K562 (cell line): ENCODE measurements around the gene MICAL2. TPM values are rescaled to one million over a fixed set of nuclear protein-coding genes. Genes with fewer than 3 reads are reported as not detected.
A peak's percentile ranks its signal among the peaks of the same experiment; 100 is the strongest.

Experiments used
- FOXA3 ChIP-seq, 2 experiments: fragments of 450-650 bp in 1 of 2; sonication (generic) in 1 of 2; formaldehyde crosslinking; IDR thresholded peaks in 1 of 2; conservative IDR thresholded peaks in 1 of 2; 2 replicates each; pipeline versions ENCODE4 v1.4.0 to v1.8.0; 2020 to 2022; ENCODE audit warnings: mild to moderate bottlenecking in 2 of 2, missing genetic modification reagents in 1 of 2
- GABPB2 ChIP-seq: fragments of 250-450 bp; sonication (Bioruptor Pico); conservative IDR thresholded peaks from 2 replicates; pipeline ENCODE4 v1.5.1; 2021; ENCODE audit warnings: mild to moderate bottlenecking
- HNRNPLL ChIP-seq: fragments of 200-400 bp; formaldehyde crosslinking; IDR thresholded peaks from 2 replicates; pipeline ENCODE4 v1.6.1; 2017; ENCODE audit warnings: low read length, low read depth, mild to moderate bottlenecking; ENCODE audit not compliant: poor library complexity, severe bottlenecking
- HOXB6 ChIP-seq: fragments of 250-450 bp; sonication (Bioruptor Pico); IDR thresholded peaks from 2 replicates; pipeline ENCODE4 v1.5.1; 2022; ENCODE audit warnings: mild to moderate bottlenecking, borderline replicate concordance
- MCM2 ChIP-seq: fragments of 450-650 bp; IDR thresholded peaks from 2 replicates; pipeline ENCODE4 v1.6.1; 2017; ENCODE audit warnings: low read depth, mild to moderate bottlenecking
- SIN3B ChIP-seq: fragments of 450-650 bp; IDR thresholded peaks from 2 replicates; pipeline ENCODE4 v1.6.1; 2017; ENCODE audit warnings: low read depth, mild to moderate bottlenecking, moderate library complexity
- ZBED1 ChIP-seq: IDR thresholded peaks from 2 replicates; pipeline ENCODE4 v1.6.1; 2014
- ZKSCAN3 ChIP-seq: fragments of 250-450 bp; sonication (Bioruptor Pico); IDR thresholded peaks from 2 replicates; pipeline ENCODE4 v1.4.0; 2020
- ZNF830 ChIP-seq: fragments of 250-450 bp; sonication (Bioruptor Pico); IDR thresholded peaks from 2 replicates; pipeline ENCODE4 v1.5.0; 2021; ENCODE audit warnings: mild to moderate bottlenecking
- polyA plus RNA-seq, 8 experiments: library from polyadenylated mRNA; depleted of rRNA in 4 of 8; stranded (reverse) in 5 of 8; unstranded in 3 of 8; fragments of >200 nt; fragmentation: Nextera tagmentation in 2 of 8; fragmentation: Illumina TruSeq in 1 of 8; extraction: Ambion mirVana in 2 of 8; extraction: Trizol in 1 of 8; gene quantifications; 2 replicates each; pipeline versions ENCODE4 v1.2.1 to v1.2.3, GENCODE V29; 2011 to 2014; ENCODE audit warnings: inconsistent platforms in 1 of 8, missing spikeins in 1 of 8
- total RNA-seq, 7 experiments: library from RNA; depleted of rRNA in 6 of 7; stranded (reverse); fragments of >200 nt in 6 of 7; fragmentation: Illumina TruSeq in 2 of 7; extraction: Trizol in 2 of 7; gene quantifications; 2 replicates each; pipeline versions ENCODE4 v1.2.1 to v1.2.3, GENCODE V29; 2011 to 2021; ENCODE audit warnings: low replicate concordance in 1 of 7
- TF ChIP-seq, protein P1 (sequence below): fragments of 450-650 bp; IDR thresholded peaks from 2 replicates; pipeline ENCODE4 v1.6.1; 2016; ENCODE audit warnings: mild to moderate bottlenecking, moderate library complexity
- TF ChIP-seq, protein P2 (sequence below): sonication (generic); formaldehyde crosslinking; IDR thresholded peaks from 2 replicates; pipeline ENCODE4 v1.8.0; 2022; ENCODE audit warnings: mild to moderate bottlenecking, missing genetic modification reagents

Gene MICAL2
- total and polyA plus RNA-seq, 9 of the 15 experiments (the other 6 are each of a cell fraction or from before 2014, with no cell fraction given) = 4.7 to 64.2 (median 33.6) TPM

DNA sequence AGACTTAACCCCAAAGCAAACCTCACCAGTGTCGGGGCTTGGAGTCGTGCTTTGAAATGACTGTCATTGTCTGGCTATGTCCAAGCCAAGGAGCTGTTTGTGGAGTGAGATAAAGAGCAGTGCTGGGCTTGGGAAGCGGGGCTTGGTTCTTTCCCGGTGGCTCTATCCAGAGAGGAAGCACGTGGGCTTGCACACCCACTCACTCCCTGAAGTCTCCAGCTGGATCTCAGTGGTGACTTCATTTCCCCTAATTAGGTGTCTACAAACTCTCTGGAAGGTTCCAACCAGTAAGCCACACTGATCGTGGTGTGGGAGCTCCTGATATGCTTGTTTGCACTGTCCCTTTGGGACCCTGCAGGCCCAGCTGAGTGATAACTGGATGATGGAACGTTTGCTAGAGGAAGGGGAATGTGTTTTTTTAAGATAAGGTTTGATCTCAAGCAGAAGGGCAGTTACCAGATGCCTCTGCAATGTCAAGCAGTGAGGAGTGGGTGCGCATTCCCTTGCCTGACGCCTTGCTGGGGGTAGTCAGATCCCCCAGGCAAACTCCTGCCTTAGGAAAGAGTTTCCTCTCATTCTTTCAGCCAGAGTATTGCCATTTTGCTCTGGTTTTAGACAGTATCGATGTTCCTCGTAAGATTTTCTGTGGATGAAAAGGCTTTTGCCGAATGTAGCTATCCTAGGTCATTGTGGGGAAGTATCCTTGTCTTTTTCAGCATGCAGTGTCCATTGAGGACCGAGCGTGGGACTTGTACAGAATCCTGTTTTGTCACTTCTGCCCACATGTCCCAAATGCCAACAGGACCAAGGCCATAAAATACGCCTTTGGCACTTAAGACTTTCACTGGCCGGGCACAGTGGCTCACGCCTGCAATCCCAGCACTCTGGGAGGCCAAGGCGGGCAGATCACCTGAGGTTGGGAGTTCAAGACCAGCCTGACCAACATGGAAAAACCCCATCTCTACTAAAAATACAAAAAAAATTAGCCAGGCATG, 90.9 kb downstream of the MICAL2 start (continued):
- TF ChIP-seq, protein P1, sequence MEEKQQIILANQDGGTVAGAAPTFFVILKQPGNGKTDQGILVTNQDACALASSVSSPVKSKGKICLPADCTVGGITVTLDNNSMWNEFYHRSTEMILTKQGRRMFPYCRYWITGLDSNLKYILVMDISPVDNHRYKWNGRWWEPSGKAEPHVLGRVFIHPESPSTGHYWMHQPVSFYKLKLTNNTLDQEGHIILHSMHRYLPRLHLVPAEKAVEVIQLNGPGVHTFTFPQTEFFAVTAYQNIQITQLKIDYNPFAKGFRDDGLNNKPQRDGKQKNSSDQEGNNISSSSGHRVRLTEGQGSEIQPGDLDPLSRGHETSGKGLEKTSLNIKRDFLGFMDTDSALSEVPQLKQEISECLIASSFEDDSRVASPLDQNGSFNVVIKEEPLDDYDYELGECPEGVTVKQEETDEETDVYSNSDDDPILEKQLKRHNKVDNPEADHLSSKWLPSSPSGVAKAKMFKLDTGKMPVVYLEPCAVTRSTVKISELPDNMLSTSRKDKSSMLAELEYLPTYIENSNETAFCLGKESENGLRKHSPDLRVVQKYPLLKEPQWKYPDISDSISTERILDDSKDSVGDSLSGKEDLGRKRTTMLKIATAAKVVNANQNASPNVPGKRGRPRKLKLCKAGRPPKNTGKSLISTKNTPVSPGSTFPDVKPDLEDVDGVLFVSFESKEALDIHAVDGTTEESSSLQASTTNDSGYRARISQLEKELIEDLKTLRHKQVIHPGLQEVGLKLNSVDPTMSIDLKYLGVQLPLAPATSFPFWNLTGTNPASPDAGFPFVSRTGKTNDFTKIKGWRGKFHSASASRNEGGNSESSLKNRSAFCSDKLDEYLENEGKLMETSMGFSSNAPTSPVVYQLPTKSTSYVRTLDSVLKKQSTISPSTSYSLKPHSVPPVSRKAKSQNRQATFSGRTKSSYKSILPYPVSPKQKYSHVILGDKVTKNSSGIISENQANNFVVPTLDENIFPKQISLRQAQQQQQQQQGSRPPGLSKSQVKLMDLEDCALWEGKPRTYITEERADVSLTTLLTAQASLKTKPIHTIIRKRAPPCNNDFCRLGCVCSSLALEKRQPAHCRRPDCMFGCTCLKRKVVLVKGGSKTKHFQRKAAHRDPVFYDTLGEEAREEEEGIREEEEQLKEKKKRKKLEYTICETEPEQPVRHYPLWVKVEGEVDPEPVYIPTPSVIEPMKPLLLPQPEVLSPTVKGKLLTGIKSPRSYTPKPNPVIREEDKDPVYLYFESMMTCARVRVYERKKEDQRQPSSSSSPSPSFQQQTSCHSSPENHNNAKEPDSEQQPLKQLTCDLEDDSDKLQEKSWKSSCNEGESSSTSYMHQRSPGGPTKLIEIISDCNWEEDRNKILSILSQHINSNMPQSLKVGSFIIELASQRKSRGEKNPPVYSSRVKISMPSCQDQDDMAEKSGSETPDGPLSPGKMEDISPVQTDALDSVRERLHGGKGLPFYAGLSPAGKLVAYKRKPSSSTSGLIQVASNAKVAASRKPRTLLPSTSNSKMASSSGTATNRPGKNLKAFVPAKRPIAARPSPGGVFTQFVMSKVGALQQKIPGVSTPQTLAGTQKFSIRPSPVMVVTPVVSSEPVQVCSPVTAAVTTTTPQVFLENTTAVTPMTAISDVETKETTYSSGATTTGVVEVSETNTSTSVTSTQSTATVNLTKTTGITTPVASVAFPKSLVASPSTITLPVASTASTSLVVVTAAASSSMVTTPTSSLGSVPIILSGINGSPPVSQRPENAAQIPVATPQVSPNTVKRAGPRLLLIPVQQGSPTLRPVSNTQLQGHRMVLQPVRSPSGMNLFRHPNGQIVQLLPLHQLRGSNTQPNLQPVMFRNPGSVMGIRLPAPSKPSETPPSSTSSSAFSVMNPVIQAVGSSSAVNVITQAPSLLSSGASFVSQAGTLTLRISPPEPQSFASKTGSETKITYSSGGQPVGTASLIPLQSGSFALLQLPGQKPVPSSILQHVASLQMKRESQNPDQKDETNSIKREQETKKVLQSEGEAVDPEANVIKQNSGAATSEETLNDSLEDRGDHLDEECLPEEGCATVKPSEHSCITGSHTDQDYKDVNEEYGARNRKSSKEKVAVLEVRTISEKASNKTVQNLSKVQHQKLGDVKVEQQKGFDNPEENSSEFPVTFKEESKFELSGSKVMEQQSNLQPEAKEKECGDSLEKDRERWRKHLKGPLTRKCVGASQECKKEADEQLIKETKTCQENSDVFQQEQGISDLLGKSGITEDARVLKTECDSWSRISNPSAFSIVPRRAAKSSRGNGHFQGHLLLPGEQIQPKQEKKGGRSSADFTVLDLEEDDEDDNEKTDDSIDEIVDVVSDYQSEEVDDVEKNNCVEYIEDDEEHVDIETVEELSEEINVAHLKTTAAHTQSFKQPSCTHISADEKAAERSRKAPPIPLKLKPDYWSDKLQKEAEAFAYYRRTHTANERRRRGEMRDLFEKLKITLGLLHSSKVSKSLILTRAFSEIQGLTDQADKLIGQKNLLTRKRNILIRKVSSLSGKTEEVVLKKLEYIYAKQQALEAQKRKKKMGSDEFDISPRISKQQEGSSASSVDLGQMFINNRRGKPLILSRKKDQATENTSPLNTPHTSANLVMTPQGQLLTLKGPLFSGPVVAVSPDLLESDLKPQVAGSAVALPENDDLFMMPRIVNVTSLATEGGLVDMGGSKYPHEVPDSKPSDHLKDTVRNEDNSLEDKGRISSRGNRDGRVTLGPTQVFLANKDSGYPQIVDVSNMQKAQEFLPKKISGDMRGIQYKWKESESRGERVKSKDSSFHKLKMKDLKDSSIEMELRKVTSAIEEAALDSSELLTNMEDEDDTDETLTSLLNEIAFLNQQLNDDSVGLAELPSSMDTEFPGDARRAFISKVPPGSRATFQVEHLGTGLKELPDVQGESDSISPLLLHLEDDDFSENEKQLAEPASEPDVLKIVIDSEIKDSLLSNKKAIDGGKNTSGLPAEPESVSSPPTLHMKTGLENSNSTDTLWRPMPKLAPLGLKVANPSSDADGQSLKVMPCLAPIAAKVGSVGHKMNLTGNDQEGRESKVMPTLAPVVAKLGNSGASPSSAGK = peak; percentile 71
- TF ChIP-seq ZNF830 (CRISPR knock-in tag) (no peak), ZBED1 (peak; percentile 95), GABPB2 (CRISPR knock-in tag) (no peak), MCM2 (no peak), SIN3B (no peak), FOXA3 (CRISPR knock-in tag; conservative IDR thresholded peaks at IDR 0.05 in 1 of 2, IDR thresholded peaks at IDR 0.05 in 1 of 2) (peak; percentile 99 to 100), HNRNPLL (no peak), HOXB6 (CRISPR knock-in tag) (no peak), ZKSCAN3 (CRISPR knock-in tag) (no peak)
- TF ChIP-seq, protein P2, sequence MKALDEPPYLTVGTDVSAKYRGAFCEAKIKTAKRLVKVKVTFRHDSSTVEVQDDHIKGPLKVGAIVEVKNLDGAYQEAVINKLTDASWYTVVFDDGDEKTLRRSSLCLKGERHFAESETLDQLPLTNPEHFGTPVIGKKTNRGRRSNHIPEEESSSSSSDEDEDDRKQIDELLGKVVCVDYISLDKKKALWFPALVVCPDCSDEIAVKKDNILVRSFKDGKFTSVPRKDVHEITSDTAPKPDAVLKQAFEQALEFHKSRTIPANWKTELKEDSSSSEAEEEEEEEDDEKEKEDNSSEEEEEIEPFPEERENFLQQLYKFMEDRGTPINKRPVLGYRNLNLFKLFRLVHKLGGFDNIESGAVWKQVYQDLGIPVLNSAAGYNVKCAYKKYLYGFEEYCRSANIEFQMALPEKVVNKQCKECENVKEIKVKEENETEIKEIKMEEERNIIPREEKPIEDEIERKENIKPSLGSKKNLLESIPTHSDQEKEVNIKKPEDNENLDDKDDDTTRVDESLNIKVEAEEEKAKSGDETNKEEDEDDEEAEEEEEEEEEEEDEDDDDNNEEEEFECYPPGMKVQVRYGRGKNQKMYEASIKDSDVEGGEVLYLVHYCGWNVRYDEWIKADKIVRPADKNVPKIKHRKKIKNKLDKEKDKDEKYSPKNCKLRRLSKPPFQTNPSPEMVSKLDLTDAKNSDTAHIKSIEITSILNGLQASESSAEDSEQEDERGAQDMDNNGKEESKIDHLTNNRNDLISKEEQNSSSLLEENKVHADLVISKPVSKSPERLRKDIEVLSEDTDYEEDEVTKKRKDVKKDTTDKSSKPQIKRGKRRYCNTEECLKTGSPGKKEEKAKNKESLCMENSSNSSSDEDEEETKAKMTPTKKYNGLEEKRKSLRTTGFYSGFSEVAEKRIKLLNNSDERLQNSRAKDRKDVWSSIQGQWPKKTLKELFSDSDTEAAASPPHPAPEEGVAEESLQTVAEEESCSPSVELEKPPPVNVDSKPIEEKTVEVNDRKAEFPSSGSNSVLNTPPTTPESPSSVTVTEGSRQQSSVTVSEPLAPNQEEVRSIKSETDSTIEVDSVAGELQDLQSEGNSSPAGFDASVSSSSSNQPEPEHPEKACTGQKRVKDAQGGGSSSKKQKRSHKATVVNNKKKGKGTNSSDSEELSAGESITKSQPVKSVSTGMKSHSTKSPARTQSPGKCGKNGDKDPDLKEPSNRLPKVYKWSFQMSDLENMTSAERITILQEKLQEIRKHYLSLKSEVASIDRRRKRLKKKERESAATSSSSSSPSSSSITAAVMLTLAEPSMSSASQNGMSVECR (CRISPR knock-in tag) = peak; percentile 77
